Gastrocnemius medialis (tissue), 4 donors: ENCODE measurements around the gene ZNF784.

Experiments
- POLR2A ChIP-seq, 2 donors: fragments of 450-650 bp; IDR thresholded peaks; one replicate each; pipeline ENCODE4 v1.6.1; 2017; ENCODE audit warnings: antibody characterized with exemption in 2 of 2, mild to moderate bottlenecking in 2 of 2, moderate library complexity in 2 of 2
- TF ChIP-seq, protein P1 (sequence below), 5 experiments: fragments of 450-650 bp in 3 of 5; fragments of 200-600 bp in 2 of 5; sonication (generic) in 2 of 5; IDR thresholded peaks in 4 of 5; conservative IDR thresholded peaks in 1 of 5; 1 replicate in 4 of 5; 2 replicates in 1 of 5; pipeline ENCODE4 v1.5.1; 2016 to 2019; ENCODE audit warnings: antibody characterized with exemption in 5 of 5, mild to moderate bottlenecking in 3 of 5, moderate library complexity in 3 of 5

GRCh38 chr19:55596304-55596703 is 28.1 kb downstream of the ZNF784 start:
- TF ChIP-seq, protein P1, sequence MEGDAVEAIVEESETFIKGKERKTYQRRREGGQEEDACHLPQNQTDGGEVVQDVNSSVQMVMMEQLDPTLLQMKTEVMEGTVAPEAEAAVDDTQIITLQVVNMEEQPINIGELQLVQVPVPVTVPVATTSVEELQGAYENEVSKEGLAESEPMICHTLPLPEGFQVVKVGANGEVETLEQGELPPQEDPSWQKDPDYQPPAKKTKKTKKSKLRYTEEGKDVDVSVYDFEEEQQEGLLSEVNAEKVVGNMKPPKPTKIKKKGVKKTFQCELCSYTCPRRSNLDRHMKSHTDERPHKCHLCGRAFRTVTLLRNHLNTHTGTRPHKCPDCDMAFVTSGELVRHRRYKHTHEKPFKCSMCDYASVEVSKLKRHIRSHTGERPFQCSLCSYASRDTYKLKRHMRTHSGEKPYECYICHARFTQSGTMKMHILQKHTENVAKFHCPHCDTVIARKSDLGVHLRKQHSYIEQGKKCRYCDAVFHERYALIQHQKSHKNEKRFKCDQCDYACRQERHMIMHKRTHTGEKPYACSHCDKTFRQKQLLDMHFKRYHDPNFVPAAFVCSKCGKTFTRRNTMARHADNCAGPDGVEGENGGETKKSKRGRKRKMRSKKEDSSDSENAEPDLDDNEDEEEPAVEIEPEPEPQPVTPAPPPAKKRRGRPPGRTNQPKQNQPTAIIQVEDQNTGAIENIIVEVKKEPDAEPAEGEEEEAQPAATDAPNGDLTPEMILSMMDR (IDR thresholded peaks at IDR 0.05 in 4 of 5, conservative IDR thresholded peaks at IDR 0.05 in 1 of 5), result no peak
- TF ChIP-seq POLR2A (IDR thresholded peaks at IDR 0.05), result no peak
